ENCODE measurements around the gene SLC7A6OS. TPM values are rescaled to one million over a fixed set of nuclear protein-coding genes. Genes with fewer than 3 reads are reported as not detected.

The SLC7A6OS gene
- total RNA-seq, 1 donor from 2014 or later = 42.0 TPM

- H3K9me3 Mint-ChIP-seq = no peaks in the 10 kb centered on the region
- no peak for DNase-seq
- intact Hi-C loops (cut with micrococcal nuclease) = loop anchor here (1.0 to 2.0 kb wide), 3 partner anchors 10 to 246 kb away; partner anchors contain the start of gene ESRP2
- H3K36me3 Mint-ChIP-seq (ENCODE audit: low read depth) = peaks cover 24% of the 10 kb centered on the region
- H3K4me3 Mint-ChIP-seq = peak overlapping the region; percentile 96
- peak; percentile 10 for ATAC-seq (ENCODE audit: low read depth)
- TF ChIP-seq CTCF (IDR thresholded peaks at IDR 0.05) = no peak
- H3K4me1 Mint-ChIP-seq = peaks cover 53% of the 10 kb centered on the region
- ChIA-PET CTCF (interaction anchor here (2.5 to 9.0 kb wide), 2 partner anchors 46 to 60 kb away, joined by 30 to 321 read pairs; partner anchors contain the start of genes PRMT7 and SLC7A6OS), POLR2A (interaction anchor here (2.4 to 5.9 kb wide), 3 partner anchors 20 to 44 kb away, joined by 8 to 104 read pairs (median 61); partner anchors contain the start of genes PRMT7 and SLC7A6OS)
- peak overlapping the region; percentile 95 for H3K27ac Mint-ChIP-seq
- no peaks in the 10 kb centered on the region for H3K27me3 Mint-ChIP-seq
Observed at GRCh38 chr16:68265078-68265920, 45.4 kb downstream of the SLC7A6OS start.

GRCh38 chr16:68264128-68265077 is 46.3 kb downstream of the SLC7A6OS start, which contains the start of gene SLC7A6:
Gene SLC7A6 (plus strand): TSS chr16:68264526. CDS start chr16:68274727, 10,201 bp downstream.
- ChIA-PET POLR2A (interaction anchor here (0.6 to 5.9 kb wide), 14 partner anchors 8 to 1720 kb away, joined by 3 to 104 read pairs (median 6); partner anchors contain the start of genes NFATC3, PLA2G15, PRMT7 and SLC7A6OS), CTCF (interaction anchor here (0.6 to 9.0 kb wide), 20 partner anchors 9 to 784 kb away, joined by 3 to 321 read pairs (median 4); partner anchors contain the start of genes ATP6V0D1, PLA2G15, PRMT7 and SLC7A6OS)
- Mint-ChIP-seq H3K4me3 (peak within 1 kb of the TSS; percentile 96), H3K27me3 (no peaks in the 10 kb centered on the region), H3K36me3 (ENCODE audit: low read depth) (peaks cover 20% of the 10 kb centered on the region), H3K4me1 (peaks cover 49% of the 10 kb centered on the region), H3K9me3 (no peaks in the 10 kb centered on the region), H3K27ac (peak within 1 kb of the TSS; percentile 98)
- DNase-seq (peak; percentile 91), ATAC-seq (ENCODE audit: low read depth) (peak; percentile 79)
- no peak for TF ChIP-seq CTCF (IDR thresholded peaks at IDR 0.05)
- intact Hi-C loops (cut with micrococcal nuclease) = loop anchor here (1.0 to 5.0 kb wide), 7 partner anchors 11 to 868 kb away; partner anchors contain the start of genes CHTF8, ESRP2, PLA2G15 and SLC7A6OS

GRCh38 chr16:68263559-68264127 is 47.1 kb downstream of the SLC7A6OS start:
- no peak for ATAC-seq (ENCODE audit: low read depth)
- TF ChIP-seq CTCF (IDR thresholded peaks at IDR 0.05) = no peak
- DNase-seq = no peak
- CTCF ChIA-PET = interaction anchor here (0.6 to 9.0 kb wide), 19 partner anchors 10 to 783 kb away, joined by 3 to 321 read pairs (median 4); partner anchors contain the start of genes ATP6V0D1, PLA2G15, PRMT7 and SLC7A6OS
- H3K36me3 Mint-ChIP-seq (ENCODE audit: low read depth) = peaks cover 17% of the 10 kb centered on the region
- H3K27ac Mint-ChIP-seq = peak overlapping the region; percentile 98
- no peaks in the 10 kb centered on the region for H3K9me3 Mint-ChIP-seq
- intact Hi-C loops (cut with micrococcal nuclease) = loop anchor here (1.0 to 5.0 kb wide), 6 partner anchors 18 to 869 kb away; partner anchors contain the start of genes CHTF8, ESRP2, PLA2G15 and SLC7A6OS
- POLR2A ChIA-PET = interaction anchor here (0.6 to 5.9 kb wide), 14 partner anchors 9 to 1719 kb away, joined by 3 to 104 read pairs (median 6); partner anchors contain the start of genes NFATC3, PLA2G15, PRMT7 and SLC7A6OS
- no peaks in the 10 kb centered on the region for H3K27me3 Mint-ChIP-seq
- H3K4me3 Mint-ChIP-seq = peak overlapping the region; percentile 95
- H3K4me1 Mint-ChIP-seq = peaks cover 47% of the 10 kb centered on the region

GRCh38 chr16:68259007-68259825 is 51.5 kb downstream of the SLC7A6OS start:
- intact Hi-C loops (cut with micrococcal nuclease) = no loop called here

More at GRCh38 chr16:68259007-68259825, 51.5 kb downstream of the SLC7A6OS start:
- CTCF ChIA-PET = interaction anchor here (5.4 to 9.0 kb wide), 2 partner anchors 29 to 66 kb away, joined by 166 to 321 read pairs; no protein-coding TSS in a partner anchor
- ATAC-seq (ENCODE audit: low read depth) (no peak), DNase-seq (no peak)
- H3K27me3 Mint-ChIP-seq = no peaks in the 10 kb centered on the region
- POLR2A ChIA-PET = interaction anchor here (1.4 kb wide), 1 partner anchor 52 kb away, joined by 5 read pairs; the partner anchor contains the start of genes PRMT7 and SLC7A6OS
- no peak for TF ChIP-seq CTCF (IDR thresholded peaks at IDR 0.05)
- H3K9me3 Mint-ChIP-seq = no peaks in the 10 kb centered on the region
- peaks cover 43% of the 10 kb centered on the region for H3K4me1 Mint-ChIP-seq
- H3K27ac Mint-ChIP-seq = no peak overlapping the region
- H3K4me3 Mint-ChIP-seq = no peak overlapping the region
- H3K36me3 Mint-ChIP-seq (ENCODE audit: low read depth) = peaks cover 11% of the 10 kb centered on the region
